Spleen (tissue), 13 donors: ENCODE data around the gene SMIM36. TPM values are rescaled to one million over a fixed set of nuclear protein-coding genes. Genes with fewer than 3 reads are reported as not detected.

Experiments
- DNase-seq: peaks from one replicate; pipeline ENCODE4 v3.0.0-alpha.2; 2020
- H3K27ac ChIP-seq, 8 donors: fragments of 200-600 bp; sonication (generic) in 7 of 8; 1 replicate in 4 of 8; 2 replicates in 4 of 8; pipeline versions ENCODE4 v1.5.0 to v1.8.0; 2016 to 2021; ENCODE audit warnings: inconsistent platforms in 4 of 8, mild to moderate bottlenecking in 4 of 8, moderate library complexity in 1 of 8
- H3K27me3 ChIP-seq, 7 donors: fragments of 200-600 bp; sonication (generic) in 6 of 7; replicated peaks in 1 of 7; 1 replicate in 4 of 7; 2 replicates in 3 of 7; pipeline versions ENCODE4 v1.5.0 to v1.8.0; 2016 to 2021; ENCODE audit warnings: inconsistent platforms in 3 of 7, mild to moderate bottlenecking in 1 of 7
- H3K36me3 ChIP-seq, 6 donors: fragments of 200-600 bp; sonication (generic) in 5 of 6; 1 replicate in 4 of 6; 2 replicates in 2 of 6; pipeline versions ENCODE4 v1.5.0 to v1.8.0; 2016 to 2021; ENCODE audit warnings: inconsistent platforms in 2 of 6
- H3K4me1 ChIP-seq, 6 donors: fragments of 200-600 bp; sonication (generic) in 5 of 6; 1 replicate in 3 of 6; 2 replicates in 3 of 6; pipeline versions ENCODE4 v1.5.0 to v1.8.0; 2016 to 2021; ENCODE audit warnings: inconsistent platforms in 3 of 6
- H3K4me3 ChIP-seq, 8 donors: fragments of 200-600 bp; sonication (generic) in 7 of 8; 1 replicate in 4 of 8; 2 replicates in 4 of 8; pipeline versions ENCODE4 v1.5.0 to v1.8.0; 2016 to 2021; ENCODE audit warnings: inconsistent platforms in 4 of 8, mild to moderate bottlenecking in 4 of 8, moderate library complexity in 2 of 8
- H3K9me3 ChIP-seq, 8 donors: fragments of 200-600 bp; sonication (generic) in 7 of 8; 1 replicate in 4 of 8; 2 replicates in 4 of 8; pipeline versions ENCODE4 v1.5.0 to v1.8.0; 2016 to 2021; ENCODE audit warnings: inconsistent platforms in 4 of 8
- POLR2A ChIP-seq, 3 donors: fragments of 450-650 bp; IDR thresholded peaks; one replicate each; pipeline ENCODE4 v1.5.1; 2017; ENCODE audit warnings: antibody characterized with exemption in 3 of 3, mild to moderate bottlenecking in 1 of 3
- POLR2AphosphoS5 ChIP-seq, 3 donors: sonication (generic); formaldehyde crosslinking; IDR thresholded peaks; one replicate each; pipeline ENCODE4 v1.5.1; 2017; ENCODE audit warnings: antibody characterized with exemption in 3 of 3
- WGBS, 5 donors: extraction: QIAGEN DNeasy Blood & Tissue Kit in 3 of 5; methylation state at CpG; one replicate each; pipeline versions ENCODE4 v1.1.5 to v1.1.7; 2013 to 2018; 5-methylcytosine and 5-hydroxymethylcytosine counted together
- intact Hi-C: fragments of 100-400 bp; cut with DNase I; formaldehyde crosslinking; loops from one replicate; pipeline ENCODE4 v1.15.0; 2023; ENCODE audit warnings: low total_unique reads
- long read RNA-seq, 2 donors: transcript quantifications; one replicate each; lab custom pipeline, GENCODE V29; 2026
- polyA plus RNA-seq, 3 donors: library from polyadenylated mRNA; stranded (reverse); fragments of 200-250 nt; gene quantifications; one replicate each; pipeline ENCODE4 v1.2.1, GENCODE V29; 2013
- total RNA-seq, 7 donors: library from RNA; depleted of rRNA in 3 of 7; stranded (reverse); fragments of >200 nt in 3 of 7; fragmentation: NEBNext Ultra II Directional in 4 of 7; extraction: Animal tissue kit (Norgen Biotek cat#: 25700) in 4 of 7; gene quantifications; one replicate each; pipeline versions ENCODE4 v1.1.0 to v1.2.1, GENCODE V29; 2016 to 2021
- TF ChIP-seq, protein P1 (sequence below), 11 experiments: fragments of 200-600 bp in 7 of 11; fragments of 450-650 bp in 4 of 11; sonication (generic) in 4 of 11; IDR thresholded peaks in 8 of 11; conservative IDR thresholded peaks in 3 of 11; 1 replicate in 7 of 11; 2 replicates in 4 of 11; pipeline versions ENCODE4 v1.4.0 to v1.8.0; 2016 to 2021; ENCODE audit warnings: antibody characterized with exemption in 11 of 11, inconsistent platforms in 4 of 11, mild to moderate bottlenecking in 1 of 11
- donor health status: healthy with polysubstance abuse.
- donor health status: DM: no; HTN: no; CAD: no; lungs with moderate emphysema.
- donor health status: DM: no; HTN: no; CAD: no.
- donor health status: Bipolar disorder and iron deficiency.
- donor health status: healthy.
- donor health status: DM: no; HTN: no; CAD: no.
- donor health status: DM: yes; HTN: yes; CAD: no.

The SMIM36 gene
- total RNA-seq (not detected), polyA plus RNA-seq (not detected)
- long read RNA-seq, donor 1, result 0 reads
- long read RNA-seq, donor 2, result 0 reads

DNA sequence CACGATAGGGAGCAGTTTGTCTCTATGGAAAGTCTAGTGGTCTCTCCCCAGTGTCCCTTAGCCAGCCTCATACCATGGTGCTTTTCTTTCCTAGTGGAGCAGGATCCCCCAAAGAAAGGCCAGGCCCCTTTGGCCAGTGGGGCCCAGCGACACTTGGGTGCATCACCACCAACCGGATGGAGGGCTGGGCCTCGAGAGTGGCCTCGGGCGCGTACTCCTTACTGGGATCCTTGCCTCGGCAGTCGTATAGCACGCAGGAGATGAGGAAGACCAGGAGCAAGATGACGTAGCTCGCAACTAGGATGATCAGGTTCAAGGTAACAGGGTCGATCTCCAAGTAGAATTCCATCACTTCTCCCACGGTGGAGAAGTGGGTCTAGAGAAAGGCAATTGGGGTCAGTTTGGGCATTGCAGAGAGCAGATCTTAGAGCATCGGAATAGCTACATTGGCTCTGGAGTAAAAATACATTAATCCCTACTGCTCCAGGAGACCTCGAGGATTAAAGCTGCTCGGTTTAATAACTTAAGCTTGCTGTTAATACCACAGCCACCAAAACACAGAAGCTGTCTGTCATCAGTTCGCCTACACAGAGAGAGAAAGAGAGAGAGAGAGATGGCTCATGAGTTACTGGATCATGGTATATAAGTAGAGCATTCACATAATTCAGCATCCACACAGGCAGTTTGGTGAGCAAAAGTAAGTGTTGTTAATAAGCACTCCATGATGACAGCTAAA lies at the start of gene SMIM36:
Gene SMIM36, minus strand, starts transcription at position 467 of the 736 bp plus-strand sequence.
- intact Hi-C loops, result no loop called here
- H3K4me1 ChIP-seq, result peaks cover 0 to 9% (median 4%) of the 10 kb centered on the region in 6 donors
- 91 to 96% (median 94%) methylated on average over 18 of the region's 18 CpGs for WGBS, 5 donors
- no peak within 1 kb of the TSS for H3K4me3 ChIP-seq
- DNase-seq, result no peak
- H3K27me3 ChIP-seq, result no peaks in the 10 kb centered on the region
- H3K36me3 ChIP-seq, result no peaks in the 10 kb centered on the region
- no peak within 1 kb of the TSS for H3K27ac ChIP-seq
- H3K9me3 ChIP-seq, result no peaks in the 10 kb centered on the region
- TF ChIP-seq, protein P1, sequence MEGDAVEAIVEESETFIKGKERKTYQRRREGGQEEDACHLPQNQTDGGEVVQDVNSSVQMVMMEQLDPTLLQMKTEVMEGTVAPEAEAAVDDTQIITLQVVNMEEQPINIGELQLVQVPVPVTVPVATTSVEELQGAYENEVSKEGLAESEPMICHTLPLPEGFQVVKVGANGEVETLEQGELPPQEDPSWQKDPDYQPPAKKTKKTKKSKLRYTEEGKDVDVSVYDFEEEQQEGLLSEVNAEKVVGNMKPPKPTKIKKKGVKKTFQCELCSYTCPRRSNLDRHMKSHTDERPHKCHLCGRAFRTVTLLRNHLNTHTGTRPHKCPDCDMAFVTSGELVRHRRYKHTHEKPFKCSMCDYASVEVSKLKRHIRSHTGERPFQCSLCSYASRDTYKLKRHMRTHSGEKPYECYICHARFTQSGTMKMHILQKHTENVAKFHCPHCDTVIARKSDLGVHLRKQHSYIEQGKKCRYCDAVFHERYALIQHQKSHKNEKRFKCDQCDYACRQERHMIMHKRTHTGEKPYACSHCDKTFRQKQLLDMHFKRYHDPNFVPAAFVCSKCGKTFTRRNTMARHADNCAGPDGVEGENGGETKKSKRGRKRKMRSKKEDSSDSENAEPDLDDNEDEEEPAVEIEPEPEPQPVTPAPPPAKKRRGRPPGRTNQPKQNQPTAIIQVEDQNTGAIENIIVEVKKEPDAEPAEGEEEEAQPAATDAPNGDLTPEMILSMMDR (IDR thresholded peaks at IDR 0.05 in 8 of 11, conservative IDR thresholded peaks at IDR 0.05 in 3 of 11), result no peak
- TF ChIP-seq POLR2AphosphoS5 (IDR thresholded peaks at IDR 0.05) (no peak), POLR2A (IDR thresholded peaks at IDR 0.05) (no peak)

DNA sequence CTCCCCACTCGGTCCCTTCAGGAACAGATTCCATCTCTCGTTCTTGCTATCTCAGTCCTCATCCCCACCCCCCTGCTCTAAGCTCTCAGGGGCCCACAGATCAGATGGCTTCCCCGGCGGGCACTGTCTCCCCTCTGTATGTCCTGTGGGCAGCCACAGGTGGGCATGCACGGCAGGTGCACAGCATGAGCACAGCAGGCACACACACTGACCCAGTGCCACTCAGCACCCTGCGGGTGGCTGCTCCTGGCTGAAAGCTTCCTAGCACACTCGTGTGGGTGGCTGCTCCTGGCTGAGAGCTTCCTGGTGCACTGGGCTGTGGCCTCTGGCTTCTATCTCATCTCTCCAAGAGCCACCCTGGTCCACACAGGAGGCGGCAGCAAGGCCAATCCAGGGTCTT lies 44.5 kb upstream of the SMIM36 start:
- no peaks in the 10 kb centered on the region for H3K9me3 ChIP-seq
- DNase-seq, result no peak
- TF ChIP-seq, protein P1 (IDR thresholded peaks at IDR 0.05 in 8 of 11, conservative IDR thresholded peaks at IDR 0.05 in 3 of 11), result no peak
- TF ChIP-seq POLR2A (IDR thresholded peaks at IDR 0.05) (no peak), POLR2AphosphoS5 (IDR thresholded peaks at IDR 0.05) (no peak)
- no peaks in the 10 kb centered on the region for H3K27me3 ChIP-seq
- H3K27ac ChIP-seq, result no peak overlapping the region
- no peaks in the 10 kb centered on the region for H3K4me1 ChIP-seq
- H3K4me3 ChIP-seq, result no peak overlapping the region
- intact Hi-C loops, result no loop called here
- 78 to 93% (median 88%) methylated on average over 6 to 8 of the region's 8 CpGs for WGBS, 5 donors
- no peaks in the 10 kb centered on the region for H3K36me3 ChIP-seq

DNA sequence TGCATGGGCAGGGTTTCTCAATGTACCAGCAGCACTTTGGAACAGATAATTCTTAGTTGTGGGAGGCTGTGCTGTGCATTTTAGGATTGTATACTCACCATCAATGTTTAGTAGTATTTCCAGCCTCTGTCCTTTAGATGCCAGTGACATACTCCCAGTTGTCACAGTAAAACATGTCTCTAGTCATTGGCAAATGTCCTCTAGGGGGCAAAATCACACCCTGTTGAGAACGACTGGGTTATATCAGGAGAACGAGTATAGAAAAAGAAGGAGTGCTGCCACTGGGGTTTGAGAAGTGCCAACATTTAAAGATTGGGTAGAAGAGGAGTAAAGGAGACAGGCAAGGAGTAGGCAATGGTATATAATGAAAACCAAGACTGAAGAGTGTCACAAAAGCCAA lies 37.9 kb upstream of the SMIM36 start:
- no peaks in the 10 kb centered on the region for H3K9me3 ChIP-seq
- H3K36me3 ChIP-seq, result no peaks in the 10 kb centered on the region
- no peak for DNase-seq
- no peaks in the 10 kb centered on the region for H3K4me1 ChIP-seq
- no peak for TF ChIP-seq POLR2A (IDR thresholded peaks at IDR 0.05)
- TF ChIP-seq POLR2AphosphoS5 (IDR thresholded peaks at IDR 0.05), result no peak
- TF ChIP-seq, protein P1 (IDR thresholded peaks at IDR 0.05 in 8 of 11, conservative IDR thresholded peaks at IDR 0.05 in 3 of 11), result peak in 6 of 11 experiments; percentile 4 to 29 (median 20)
- intact Hi-C loops, result no loop called here
- H3K27ac ChIP-seq, result no peak overlapping the region
- 38 to 58% (median 52%) methylated on average over 2 of the region's 2 CpGs for WGBS, 5 donors
- no peaks in the 10 kb centered on the region for H3K27me3 ChIP-seq
- H3K4me3 ChIP-seq, result no peak overlapping the region

DNA sequence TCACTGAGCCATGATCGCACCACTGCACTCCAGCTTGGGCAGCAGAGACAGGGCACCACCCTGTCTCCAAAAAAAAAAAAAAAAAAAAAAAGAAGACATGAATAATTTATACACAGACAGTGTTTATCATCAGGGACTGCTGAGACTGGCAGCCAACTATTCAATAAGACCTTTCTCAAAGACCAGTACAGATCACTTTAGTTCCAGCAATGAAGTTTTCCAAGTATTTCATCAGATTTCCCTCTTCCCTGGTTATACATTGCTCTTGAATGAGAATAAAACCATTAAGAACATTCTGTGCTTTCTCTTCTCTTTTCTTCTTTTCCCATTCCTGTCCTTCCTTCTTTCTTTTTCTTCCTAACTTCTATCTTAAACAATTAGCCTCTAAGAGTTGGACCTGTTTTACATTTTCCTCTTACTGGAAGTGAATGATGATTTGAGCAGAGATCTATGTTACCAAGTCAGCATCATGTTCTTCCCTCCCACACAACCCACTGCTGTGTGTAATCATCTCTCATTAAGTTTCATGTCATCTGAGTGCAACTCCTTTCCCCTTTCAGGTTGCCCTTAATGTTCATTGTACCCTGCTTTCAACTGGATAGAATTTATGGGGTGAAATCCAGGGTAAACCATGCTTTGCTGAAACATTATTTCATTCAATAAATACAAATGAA lies 35.9 kb upstream of the SMIM36 start:
- Histone ChIP-seq H3K27me3 (no peaks in the 10 kb centered on the region), H3K36me3 (no peaks in the 10 kb centered on the region), H3K4me1 (no peaks in the 10 kb centered on the region), H3K4me3 (no peak overlapping the region), H3K9me3 (peaks cover 0 to 4% (median 0%) of the 10 kb centered on the region in 8 donors), H3K27ac (no peak overlapping the region)
- no peak for DNase-seq
- no peak for TF ChIP-seq POLR2AphosphoS5 (IDR thresholded peaks at IDR 0.05)
- TF ChIP-seq, protein P1 (IDR thresholded peaks at IDR 0.05 in 8 of 11, conservative IDR thresholded peaks at IDR 0.05 in 3 of 11), result no peak
- TF ChIP-seq POLR2A (IDR thresholded peaks at IDR 0.05), result no peak
- intact Hi-C loops, result no loop called here
- 91 to 100% (median 92%) methylated on average over 1 of the region's 1 CpG for WGBS, 5 donors
